ENCODE measurements around the gene HS3ST4. TPM values are rescaled to one million over a fixed set of nuclear protein-coding genes. Genes with fewer than 3 reads are reported as not detected.

The HS3ST4 gene
- total RNA-seq (10 to 100 TPM in 1 of 2 donors, 1 to 10 TPM in 1; 4.2 to 11.1 TPM), polyA plus RNA-seq (ENCODE audit: insufficient read length in 2 of 2) (10 to 100 TPM; 14.1 to 18.3 TPM)
- long read RNA-seq, donor 1, partial matches to known transcripts, result 14 of 14 reads
- long read RNA-seq, donor 1, other reads (novel, unspliced or antisense), result 0 of 14 reads
- long read RNA-seq, donor 2, result 0 reads
- long read RNA-seq, donor 3, result 0 reads
- long read RNA-seq, donor 4, result 0 reads

DNA sequence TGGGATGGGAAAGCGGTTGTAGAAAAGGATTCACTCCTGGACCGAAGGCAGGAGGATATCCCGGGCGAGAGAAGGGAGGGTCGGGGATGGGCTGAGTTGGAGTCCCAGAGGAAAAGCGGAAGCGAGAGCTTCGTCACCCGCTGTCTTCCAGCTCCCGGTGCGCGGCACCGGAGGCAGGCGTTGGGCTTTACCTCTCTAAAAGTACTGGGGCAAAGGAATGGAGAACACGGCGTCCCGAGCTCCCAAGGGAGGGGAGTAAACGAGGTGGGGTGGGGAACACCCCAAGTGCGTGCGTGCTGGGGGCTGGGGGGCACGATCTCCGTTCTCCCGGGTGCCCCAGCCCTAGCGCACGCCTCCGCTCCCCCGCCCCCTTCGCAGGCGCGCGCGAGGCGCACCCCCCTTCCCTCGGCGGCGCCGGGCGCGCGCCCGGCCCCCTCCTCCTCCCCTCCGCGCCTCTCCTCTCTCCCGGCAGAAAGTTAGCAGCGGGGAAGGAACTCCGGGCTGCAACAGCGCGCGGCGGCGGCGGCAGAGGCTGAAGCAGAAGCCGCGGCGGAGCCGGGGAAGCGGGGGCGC lies at the start of gene HS3ST4:
Gene HS3ST4 (plus strand): TSS at position 441 of the 573 bp plus-strand sequence.
- H3K4me3 ChIP-seq (ENCODE audit: low read depth, low read length), result peak within 1 kb of the TSS; percentile 28
- peaks cover 18% of the 10 kb centered on the region for H3K4me1 ChIP-seq (ENCODE audit: control insufficient read depth, insufficient read depth, low read length)
- WGBS (ENCODE audit: insufficient coverage), result 1% methylated on average over 31 of the region's 58 CpGs
- no peak within 1 kb of the TSS for H3K27ac ChIP-seq (ENCODE audit: low read depth, low read length)
- peaks cover 46% of the 10 kb centered on the region for H3K27me3 ChIP-seq (ENCODE audit: control insufficient read depth, insufficient read depth, low read length)
- H3K36me3 ChIP-seq (ENCODE audit: control insufficient read depth, insufficient read depth, low read length), result no peaks in the 10 kb centered on the region
- no peaks in the 10 kb centered on the region for H3K9me3 ChIP-seq (ENCODE audit: control insufficient read depth, insufficient read depth, low read length)
- DNase-seq (ENCODE audit: low read depth in 4 of 6, low spot score in 6 of 6), result peak in 3 of 6 donors; percentile 31 to 84 (median 75)

DNA sequence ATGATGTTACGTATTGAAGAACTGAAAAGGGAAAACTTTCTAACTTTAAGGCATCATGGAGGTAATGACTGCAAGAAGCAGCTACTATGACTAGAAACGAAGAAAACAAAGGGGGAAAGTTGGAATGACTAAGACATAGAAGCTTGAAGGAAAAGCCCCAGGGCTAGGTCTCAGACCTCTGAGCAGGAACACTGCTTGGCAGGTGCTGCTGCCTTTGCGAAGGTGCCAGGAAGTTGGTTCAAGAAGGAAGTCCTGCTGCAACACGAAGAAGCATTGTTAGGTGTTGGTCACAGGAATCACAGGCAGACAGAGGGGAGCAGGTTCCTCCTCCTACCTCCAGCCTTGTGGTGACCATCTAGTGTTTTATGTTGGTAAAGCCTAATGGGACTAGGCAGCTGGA lies 48.1 kb upstream of the HS3ST4 start:
- WGBS (ENCODE audit: insufficient coverage), result 97% methylated on average over 2 of the region's 4 CpGs
- Histone ChIP-seq H3K9me3 (ENCODE audit: control insufficient read depth, insufficient read depth, low read length) (no peaks in the 10 kb centered on the region), H3K4me3 (ENCODE audit: low read depth, low read length) (no peak overlapping the region), H3K27me3 (ENCODE audit: control insufficient read depth, insufficient read depth, low read length) (no peaks in the 10 kb centered on the region), H3K27ac (ENCODE audit: low read depth, low read length) (no peak overlapping the region), H3K4me1 (ENCODE audit: control insufficient read depth, insufficient read depth, low read length) (no peaks in the 10 kb centered on the region), H3K36me3 (ENCODE audit: control insufficient read depth, insufficient read depth, low read length) (no peaks in the 10 kb centered on the region)
- no peak for DNase-seq (ENCODE audit: low read depth in 4 of 6, low spot score in 6 of 6)

DNA sequence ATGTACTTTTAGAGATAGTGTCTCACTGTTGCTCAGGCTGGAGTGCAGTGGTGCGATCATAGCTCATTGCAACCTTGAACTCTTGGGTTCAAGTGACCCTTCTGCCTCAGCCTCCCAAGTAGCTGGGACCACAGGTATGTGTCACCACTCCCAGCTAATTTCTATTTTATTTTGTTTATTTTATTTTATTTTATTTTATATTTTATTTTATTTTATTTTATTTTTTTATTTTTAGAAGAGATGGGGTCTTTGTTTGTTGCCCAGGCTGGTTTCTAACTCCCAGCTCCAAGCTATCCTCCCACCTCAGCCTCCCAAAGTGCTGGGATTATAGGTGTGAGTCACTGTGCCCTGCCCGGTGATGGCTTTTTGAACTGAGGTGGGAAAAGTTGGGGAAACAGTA lies 35.1 kb upstream of the HS3ST4 start:
- WGBS (ENCODE audit: insufficient coverage), result no CpG with 5 or more reads among the region's 2 CpGs
- Histone ChIP-seq H3K4me1 (ENCODE audit: control insufficient read depth, insufficient read depth, low read length) (no peaks in the 10 kb centered on the region), H3K9me3 (ENCODE audit: control insufficient read depth, insufficient read depth, low read length) (no peaks in the 10 kb centered on the region), H3K36me3 (ENCODE audit: control insufficient read depth, insufficient read depth, low read length) (no peaks in the 10 kb centered on the region), H3K27me3 (ENCODE audit: control insufficient read depth, insufficient read depth, low read length) (no peaks in the 10 kb centered on the region), H3K4me3 (ENCODE audit: low read depth, low read length) (no peak overlapping the region), H3K27ac (ENCODE audit: low read depth, low read length) (no peak overlapping the region)
- no peak for DNase-seq (ENCODE audit: low read depth in 4 of 6, low spot score in 6 of 6)

DNA sequence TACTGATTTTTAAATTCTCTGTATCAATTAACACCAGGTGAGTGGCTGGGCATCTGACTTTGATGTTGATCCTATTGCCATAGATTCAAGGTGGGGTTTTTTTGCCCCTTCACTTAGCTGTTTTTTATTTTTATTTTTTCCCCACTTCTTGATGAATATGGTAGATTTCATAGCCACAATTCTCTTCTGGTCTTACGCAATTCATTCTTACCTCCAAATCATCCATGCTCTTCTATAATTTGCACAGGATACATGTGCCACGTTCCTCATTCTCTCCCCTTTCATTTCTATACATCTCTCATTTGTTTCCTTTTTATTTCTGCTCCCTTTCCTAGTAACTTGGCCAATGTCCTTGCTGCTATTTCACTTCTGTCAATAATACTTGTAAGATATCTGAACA lies 14.9 kb upstream of the HS3ST4 start:
- no peaks in the 10 kb centered on the region for H3K4me1 ChIP-seq (ENCODE audit: control insufficient read depth, insufficient read depth, low read length)
- H3K27me3 ChIP-seq (ENCODE audit: control insufficient read depth, insufficient read depth, low read length), result no peaks in the 10 kb centered on the region
- 88% methylated on average over 2 of the region's 2 CpGs for WGBS (ENCODE audit: insufficient coverage)
- no peaks in the 10 kb centered on the region for H3K36me3 ChIP-seq (ENCODE audit: control insufficient read depth, insufficient read depth, low read length)
- H3K9me3 ChIP-seq (ENCODE audit: control insufficient read depth, insufficient read depth, low read length), result no peaks in the 10 kb centered on the region
- H3K4me3 ChIP-seq (ENCODE audit: low read depth, low read length), result no peak overlapping the region
- no peak overlapping the region for H3K27ac ChIP-seq (ENCODE audit: low read depth, low read length)
- no peak for DNase-seq (ENCODE audit: low read depth in 4 of 6, low spot score in 6 of 6)

DNA sequence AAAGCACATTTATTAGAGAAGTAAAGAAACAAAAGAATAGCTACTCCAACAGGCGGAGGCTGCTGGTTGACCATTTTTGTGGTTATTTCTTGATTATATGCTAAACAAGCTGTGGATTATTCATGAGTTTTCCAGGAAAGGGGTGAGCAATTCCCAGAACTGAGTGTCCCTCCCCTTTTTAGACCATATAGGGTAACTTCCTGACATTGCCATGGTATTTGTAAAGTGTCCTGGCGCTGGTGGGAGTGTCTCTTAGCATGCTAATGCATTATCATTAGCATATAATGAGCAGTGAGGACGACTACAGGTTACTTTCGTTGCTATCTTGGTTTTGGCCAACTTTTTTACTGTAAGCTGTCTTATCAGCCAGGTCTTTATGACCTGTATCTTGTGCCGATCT lies 12.2 kb upstream of the HS3ST4 start:
- Histone ChIP-seq H3K36me3 (ENCODE audit: control insufficient read depth, insufficient read depth, low read length) (no peaks in the 10 kb centered on the region), H3K27ac (ENCODE audit: low read depth, low read length) (no peak overlapping the region), H3K4me1 (ENCODE audit: control insufficient read depth, insufficient read depth, low read length) (no peaks in the 10 kb centered on the region), H3K27me3 (ENCODE audit: control insufficient read depth, insufficient read depth, low read length) (no peaks in the 10 kb centered on the region), H3K9me3 (ENCODE audit: control insufficient read depth, insufficient read depth, low read length) (no peaks in the 10 kb centered on the region), H3K4me3 (ENCODE audit: low read depth, low read length) (no peak overlapping the region)
- WGBS (ENCODE audit: insufficient coverage), result 51% methylated on average over 4 of the region's 5 CpGs
- DNase-seq (ENCODE audit: low read depth in 4 of 6, low spot score in 6 of 6), result no peak

DNA sequence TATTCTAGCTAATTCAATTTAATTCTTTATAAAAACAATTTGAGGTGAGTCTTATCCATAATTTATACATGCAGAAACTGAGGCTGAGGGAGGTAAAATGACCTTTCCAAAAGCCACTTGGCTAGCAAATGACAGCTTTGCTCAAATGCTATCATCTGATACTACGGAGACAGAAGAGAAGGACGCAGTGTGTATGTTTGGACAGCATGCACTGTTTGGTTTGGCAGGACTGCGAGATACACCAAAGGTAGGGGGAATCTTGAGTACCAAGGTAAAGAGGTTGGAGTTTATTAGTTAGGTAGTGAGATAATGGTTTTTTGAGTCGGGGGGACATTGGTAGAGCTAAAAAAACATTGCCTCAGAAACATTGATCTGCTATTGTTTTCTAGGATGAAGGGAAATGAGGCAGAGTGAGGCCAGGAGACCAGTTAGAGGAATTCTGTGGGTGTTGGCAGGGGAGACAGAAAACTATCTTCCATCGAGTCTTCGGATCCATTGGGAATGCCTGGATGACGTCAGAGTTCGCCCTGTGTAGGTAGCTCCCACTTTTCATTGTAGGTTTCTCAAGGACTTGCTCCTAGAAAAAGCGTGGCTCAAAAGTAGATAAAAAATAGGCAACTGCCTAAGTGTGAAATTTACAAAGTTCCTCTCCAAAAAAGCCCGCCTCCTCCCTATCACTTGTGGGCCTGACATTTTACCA lies 2.5 kb upstream of the HS3ST4 start:
- Histone ChIP-seq H3K36me3 (ENCODE audit: control insufficient read depth, insufficient read depth, low read length) (no peaks in the 10 kb centered on the region), H3K27ac (ENCODE audit: low read depth, low read length) (no peak overlapping the region), H3K27me3 (ENCODE audit: control insufficient read depth, insufficient read depth, low read length) (peaks cover 27% of the 10 kb centered on the region), H3K4me3 (ENCODE audit: low read depth, low read length) (no peak overlapping the region), H3K9me3 (ENCODE audit: control insufficient read depth, insufficient read depth, low read length) (no peaks in the 10 kb centered on the region), H3K4me1 (ENCODE audit: control insufficient read depth, insufficient read depth, low read length) (peaks cover 18% of the 10 kb centered on the region)
- DNase-seq (ENCODE audit: low read depth in 4 of 6, low spot score in 6 of 6), result no peak
- WGBS (ENCODE audit: insufficient coverage), result 72% methylated on average over 8 of the region's 10 CpGs

DNA sequence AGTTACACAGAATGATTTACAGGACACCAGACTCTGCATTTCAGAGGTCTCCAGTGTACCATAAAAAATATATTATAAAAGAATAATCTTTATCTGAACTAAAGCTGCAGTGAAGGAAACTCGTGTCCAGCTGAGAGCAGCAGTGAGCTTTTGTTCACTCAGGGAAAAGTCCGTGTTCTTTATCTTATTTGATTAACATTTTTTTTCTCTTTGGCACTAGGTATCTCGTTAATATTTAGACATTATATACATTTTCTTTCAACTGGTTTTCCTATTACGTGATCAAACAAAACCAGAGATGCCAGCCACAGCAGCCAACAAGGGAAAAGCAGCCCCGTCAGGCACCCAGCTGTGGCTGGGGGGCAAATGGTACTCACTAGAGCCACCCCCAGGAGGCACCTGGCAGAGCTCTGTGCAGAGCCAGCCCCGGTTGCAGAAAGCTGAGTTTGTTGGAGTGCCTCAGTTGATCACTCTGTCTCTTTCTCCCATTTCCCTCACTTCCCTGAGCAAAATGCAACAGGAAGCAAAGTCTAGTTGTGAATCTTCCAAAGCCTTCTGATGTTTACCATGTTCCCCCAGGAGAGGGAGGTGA lies 1.1 kb upstream of the HS3ST4 start:
- 23% methylated on average over 2 of the region's 6 CpGs for WGBS (ENCODE audit: insufficient coverage)
- H3K36me3 ChIP-seq (ENCODE audit: control insufficient read depth, insufficient read depth, low read length), result no peaks in the 10 kb centered on the region
- no peak overlapping the region for H3K4me3 ChIP-seq (ENCODE audit: low read depth, low read length)
- peaks cover 18% of the 10 kb centered on the region for H3K4me1 ChIP-seq (ENCODE audit: control insufficient read depth, insufficient read depth, low read length)
- DNase-seq (ENCODE audit: low read depth in 4 of 6, low spot score in 6 of 6), result peak in 1 of 6 donors; percentile 77
- no peaks in the 10 kb centered on the region for H3K9me3 ChIP-seq (ENCODE audit: control insufficient read depth, insufficient read depth, low read length)
- H3K27ac ChIP-seq (ENCODE audit: low read depth, low read length), result no peak overlapping the region
- H3K27me3 ChIP-seq (ENCODE audit: control insufficient read depth, insufficient read depth, low read length), result peaks cover 38% of the 10 kb centered on the region

DNA sequence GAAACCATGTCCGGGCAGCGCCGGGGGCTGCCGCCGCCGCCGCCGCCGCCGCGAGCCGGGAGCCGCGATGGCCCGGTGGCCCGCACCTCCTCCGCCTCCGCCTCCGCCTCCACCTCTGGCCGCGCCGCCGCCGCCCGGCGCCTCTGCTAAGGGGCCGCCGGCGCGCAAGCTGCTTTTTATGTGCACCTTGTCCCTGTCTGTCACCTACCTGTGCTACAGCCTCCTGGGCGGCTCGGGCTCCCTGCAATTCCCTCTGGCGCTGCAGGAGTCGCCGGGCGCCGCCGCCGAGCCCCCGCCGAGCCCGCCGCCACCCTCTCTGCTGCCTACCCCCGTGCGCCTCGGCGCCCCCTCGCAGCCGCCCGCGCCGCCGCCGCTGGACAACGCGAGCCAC lies 587 bp downstream of the HS3ST4 start:
- no peak overlapping the region for H3K4me3 ChIP-seq (ENCODE audit: low read depth, low read length)
- peaks cover 18% of the 10 kb centered on the region for H3K4me1 ChIP-seq (ENCODE audit: control insufficient read depth, insufficient read depth, low read length)
- no peaks in the 10 kb centered on the region for H3K36me3 ChIP-seq (ENCODE audit: control insufficient read depth, insufficient read depth, low read length)
- H3K27me3 ChIP-seq (ENCODE audit: control insufficient read depth, insufficient read depth, low read length), result peaks cover 46% of the 10 kb centered on the region
- peak in 1 of 6 donors; percentile 32 for DNase-seq (ENCODE audit: low read depth in 4 of 6, low spot score in 6 of 6)
- H3K9me3 ChIP-seq (ENCODE audit: control insufficient read depth, insufficient read depth, low read length), result no peaks in the 10 kb centered on the region
- under 1% methylated on average over 56 of the region's 56 CpGs for WGBS (ENCODE audit: insufficient coverage)
- H3K27ac ChIP-seq (ENCODE audit: low read depth, low read length), result no peak overlapping the region

DNA sequence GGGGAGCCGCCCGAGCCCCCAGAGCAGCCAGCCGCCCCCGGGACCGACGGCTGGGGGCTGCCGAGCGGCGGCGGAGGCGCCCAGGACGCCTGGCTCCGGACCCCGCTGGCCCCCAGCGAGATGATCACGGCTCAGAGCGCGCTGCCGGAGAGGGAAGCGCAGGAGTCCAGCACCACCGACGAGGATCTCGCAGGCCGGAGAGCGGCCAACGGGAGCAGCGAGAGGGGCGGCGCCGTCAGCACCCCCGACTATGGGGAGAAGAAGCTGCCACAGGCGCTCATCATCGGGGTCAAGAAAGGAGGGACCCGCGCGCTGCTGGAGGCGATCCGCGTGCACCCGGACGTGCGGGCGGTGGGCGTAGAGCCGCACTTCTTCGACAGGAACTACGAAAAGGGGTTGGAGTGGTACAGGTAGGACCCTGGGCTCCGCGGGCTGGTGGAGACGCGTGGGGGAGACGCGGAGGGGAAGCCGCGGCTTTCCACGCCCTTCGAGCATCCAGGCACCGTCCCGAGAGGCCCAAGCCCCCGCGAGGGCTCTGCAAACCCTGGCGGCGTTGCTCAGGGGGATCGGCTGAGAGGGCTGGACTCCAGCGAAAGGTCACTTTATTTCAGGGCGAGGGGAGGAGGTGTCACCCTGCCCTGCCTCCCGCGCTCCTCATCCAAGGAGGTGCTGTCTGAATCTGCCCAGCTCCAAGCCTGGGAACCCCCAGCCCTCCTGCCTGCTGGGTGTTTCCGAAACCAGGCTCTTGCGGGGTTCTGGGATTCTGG lies 1.2 kb downstream of the HS3ST4 start:
- no peaks in the 10 kb centered on the region for H3K36me3 ChIP-seq (ENCODE audit: control insufficient read depth, insufficient read depth, low read length)
- peaks cover 18% of the 10 kb centered on the region for H3K4me1 ChIP-seq (ENCODE audit: control insufficient read depth, insufficient read depth, low read length)
- peak in 1 of 6 donors; percentile 24 for DNase-seq (ENCODE audit: low read depth in 4 of 6, low spot score in 6 of 6)
- WGBS (ENCODE audit: insufficient coverage), result 1% methylated on average over 70 of the region's 70 CpGs
- peaks cover 46% of the 10 kb centered on the region for H3K27me3 ChIP-seq (ENCODE audit: control insufficient read depth, insufficient read depth, low read length)
- H3K27ac ChIP-seq (ENCODE audit: low read depth, low read length), result no peak overlapping the region
- peak overlapping the region; percentile 28 for H3K4me3 ChIP-seq (ENCODE audit: low read depth, low read length)
- no peaks in the 10 kb centered on the region for H3K9me3 ChIP-seq (ENCODE audit: control insufficient read depth, insufficient read depth, low read length)

All from spinal cord (tissue), 10 donors.